NCI-H1105 (cell line): ENCODE measurements around the gene RAB5B.

ENCODE experiments used
- DNase-seq: peaks from one replicate; lab custom pipeline; 2025; lab: John Stamatoyannopoulos, UW

The RAB5B gene, protein sequence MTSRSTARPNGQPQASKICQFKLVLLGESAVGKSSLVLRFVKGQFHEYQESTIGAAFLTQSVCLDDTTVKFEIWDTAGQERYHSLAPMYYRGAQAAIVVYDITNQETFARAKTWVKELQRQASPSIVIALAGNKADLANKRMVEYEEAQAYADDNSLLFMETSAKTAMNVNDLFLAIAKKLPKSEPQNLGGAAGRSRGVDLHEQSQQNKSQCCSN

DNA sequence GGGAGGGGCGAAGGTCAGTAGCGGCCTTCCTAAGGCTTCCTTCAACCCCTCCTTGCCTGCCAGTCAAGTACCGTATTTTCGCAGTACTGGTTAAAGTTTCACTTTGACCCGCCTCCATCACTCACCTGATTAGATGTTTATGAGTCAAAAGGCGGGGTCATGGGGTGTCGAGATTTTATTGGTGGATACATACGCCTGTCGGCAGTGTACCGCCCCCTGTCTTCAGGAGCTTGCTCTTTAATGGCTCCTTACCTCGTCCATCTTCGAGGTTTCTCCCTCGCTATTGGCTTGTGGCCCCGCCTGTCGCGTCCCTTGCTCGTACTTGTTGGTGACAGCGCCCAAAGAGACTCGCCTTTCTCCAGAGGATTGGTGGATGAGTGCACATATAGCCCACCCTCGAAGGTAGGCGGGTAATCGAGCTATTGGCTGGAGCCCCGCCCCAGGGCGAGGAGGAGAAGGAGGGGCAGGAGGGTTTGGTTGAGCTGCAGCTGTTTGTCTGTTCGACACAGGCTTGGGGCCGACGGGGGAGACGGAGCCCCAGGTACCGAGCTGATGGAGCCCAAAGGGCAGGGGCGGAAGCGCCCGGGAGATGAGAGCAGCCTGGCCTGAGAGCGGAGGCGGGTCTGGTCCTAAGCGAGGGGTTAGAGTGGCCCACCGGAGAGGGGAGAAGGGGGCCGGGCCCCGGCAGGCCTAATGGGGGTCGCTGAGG is at the start of gene RAB5B:
TSS of gene RAB5B (plus strand) at position 480 of the 709 bp plus-strand sequence. CDS start 12,883 bp downstream, outside the sequence.
- DNase-seq: peak; percentile 96

DNA sequence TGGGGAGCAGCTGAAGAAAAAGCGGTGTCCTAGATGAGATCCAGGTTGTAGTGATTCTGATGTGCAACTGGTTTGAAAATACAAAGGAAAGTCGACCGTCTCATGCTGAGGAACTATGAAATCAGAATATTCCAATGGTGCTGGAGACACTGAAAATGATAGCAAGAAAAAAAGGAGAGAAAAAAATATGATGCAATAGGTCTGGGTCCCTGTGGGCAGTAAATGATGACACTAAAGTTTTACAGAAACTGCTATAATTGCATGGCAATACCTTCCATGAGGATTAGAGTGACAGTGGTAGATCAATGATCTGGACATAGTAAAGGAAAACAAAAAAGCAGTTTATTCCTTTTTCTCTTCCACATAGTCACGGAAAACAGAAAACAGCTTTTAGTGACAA is 48.5 kb upstream of the RAB5B start:
- no peak for DNase-seq

DNA sequence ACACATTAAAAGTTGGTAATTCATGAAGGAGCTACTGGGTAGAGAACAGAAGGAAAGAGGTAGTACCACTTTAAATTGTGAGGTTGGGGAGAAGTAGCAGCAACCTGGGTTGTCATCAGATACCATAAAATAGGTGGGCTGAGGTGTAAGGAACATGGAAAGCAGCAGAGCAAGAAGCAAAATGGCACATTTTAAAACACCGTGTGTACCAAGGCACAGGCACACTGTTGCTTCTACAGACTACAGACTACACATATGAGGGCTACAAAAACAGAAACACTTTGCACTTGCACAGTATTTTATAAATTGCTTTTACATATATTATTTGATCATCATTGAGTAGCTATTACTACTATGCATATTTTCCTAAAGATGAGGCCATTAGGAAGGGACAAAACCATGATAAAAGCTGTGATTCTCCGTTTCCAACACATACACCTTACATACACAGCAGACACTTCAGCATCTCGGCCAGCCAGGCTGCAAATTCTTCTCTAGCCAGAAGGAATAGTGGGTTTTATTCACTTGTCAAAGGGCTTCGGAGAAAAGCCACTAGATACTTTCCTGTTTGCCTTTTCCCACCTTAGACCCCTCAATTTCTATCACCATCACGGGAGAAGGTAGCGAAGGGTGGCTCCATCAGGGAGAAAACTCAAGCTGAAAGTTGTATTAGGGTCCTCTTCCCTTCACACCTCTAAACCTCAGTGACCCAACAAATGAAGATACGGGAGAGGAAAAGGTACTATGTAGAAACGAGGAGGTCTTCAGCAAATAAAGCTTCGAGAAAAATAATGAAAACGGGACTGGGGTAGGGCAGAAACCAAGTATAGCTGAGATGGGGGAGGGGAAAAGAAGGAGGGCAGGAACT is 47.8 kb upstream of the RAB5B start:
- DNase-seq: no peak

DNA sequence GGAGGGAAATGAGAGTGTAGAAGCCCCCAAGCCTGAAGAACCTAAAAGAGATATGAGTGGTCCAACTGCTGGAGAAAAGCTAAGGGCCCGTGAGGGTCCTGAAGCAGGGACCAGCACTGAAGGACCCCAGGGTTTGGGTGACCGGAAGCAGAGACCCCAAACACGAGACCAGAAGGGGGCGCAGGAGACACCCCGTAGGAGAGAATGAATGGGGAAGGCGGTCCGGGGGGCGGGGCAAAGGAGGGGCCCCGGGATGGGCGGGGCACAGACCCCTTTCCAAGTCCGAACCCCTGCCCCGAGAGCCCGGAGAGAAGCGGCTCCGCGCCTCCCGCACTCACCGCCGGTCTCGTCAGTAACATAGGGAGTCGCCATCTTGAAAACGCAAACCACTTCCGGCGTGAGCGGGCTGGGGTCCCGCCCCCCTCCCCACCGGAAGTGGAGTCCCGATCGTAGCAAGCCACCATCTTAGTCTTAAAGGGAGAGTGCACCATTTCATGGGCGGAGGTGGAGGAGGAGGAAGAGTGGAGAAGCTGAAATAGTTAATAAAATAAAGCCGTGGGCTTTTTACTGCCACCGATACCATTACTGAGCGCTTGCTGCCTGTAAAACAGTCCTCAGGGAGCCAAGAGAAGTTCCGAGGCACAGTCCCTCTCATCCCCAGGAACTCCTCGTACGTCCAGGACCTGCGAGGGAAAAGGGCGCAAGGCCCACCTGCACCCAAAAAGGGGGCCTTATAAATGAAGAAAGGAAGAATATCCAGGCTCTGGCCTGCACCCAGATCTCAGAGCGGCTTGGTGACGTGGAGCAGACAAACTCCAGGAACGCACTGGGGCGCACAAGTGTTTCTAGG is 46.9 kb upstream of the RAB5B start:
- peak; percentile 68 for DNase-seq

DNA sequence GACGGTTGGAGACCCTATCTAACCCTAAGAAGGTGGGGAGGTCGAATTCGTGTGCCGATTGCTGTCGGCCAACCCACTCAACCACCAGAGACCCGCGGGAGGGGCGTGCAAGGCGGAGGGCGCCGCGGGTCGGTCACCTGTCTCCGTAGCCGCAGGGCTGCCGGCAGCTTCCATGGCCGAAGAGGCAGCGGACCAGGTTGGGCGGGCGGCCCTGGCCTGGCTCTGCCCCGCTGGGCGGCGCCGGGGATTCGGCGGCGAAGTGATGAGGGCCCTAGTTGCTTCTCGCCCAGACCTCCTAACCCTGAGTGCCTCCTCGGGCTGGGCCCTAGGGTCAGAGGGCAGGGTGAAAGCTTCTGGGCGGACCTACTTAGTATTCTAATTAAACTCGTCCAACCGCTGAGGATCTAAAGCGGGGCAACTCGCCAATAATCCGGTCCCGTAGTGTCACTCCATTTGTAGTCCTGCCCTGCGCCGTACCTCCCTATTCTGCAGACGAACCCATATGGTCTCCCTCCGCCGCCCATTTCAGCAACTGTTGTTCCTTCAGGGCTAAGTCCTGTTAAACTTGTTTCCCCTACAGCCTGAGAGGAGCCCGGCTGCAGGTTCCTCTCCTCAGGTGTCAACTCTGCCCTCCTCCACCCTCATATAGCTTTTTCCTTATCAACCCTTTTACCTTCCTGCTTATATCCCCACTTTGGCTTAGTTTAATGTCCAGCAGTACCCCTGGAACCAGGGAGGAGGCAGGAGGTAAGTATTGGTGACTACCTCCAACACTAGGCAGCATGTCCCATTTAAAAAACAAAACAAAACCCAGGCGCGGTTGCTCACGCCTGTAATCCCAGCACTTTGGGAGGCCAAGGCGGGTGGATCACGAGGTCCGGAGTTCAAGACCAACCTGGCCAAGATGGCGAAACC is 46.0 kb upstream of the RAB5B start, which contains the start of gene PYM1:
TSS of gene PYM1 (minus strand) at position 307 of the 915 bp plus-strand sequence. CDS start at position 174, 133 bp downstream.
- no peak for DNase-seq

DNA sequence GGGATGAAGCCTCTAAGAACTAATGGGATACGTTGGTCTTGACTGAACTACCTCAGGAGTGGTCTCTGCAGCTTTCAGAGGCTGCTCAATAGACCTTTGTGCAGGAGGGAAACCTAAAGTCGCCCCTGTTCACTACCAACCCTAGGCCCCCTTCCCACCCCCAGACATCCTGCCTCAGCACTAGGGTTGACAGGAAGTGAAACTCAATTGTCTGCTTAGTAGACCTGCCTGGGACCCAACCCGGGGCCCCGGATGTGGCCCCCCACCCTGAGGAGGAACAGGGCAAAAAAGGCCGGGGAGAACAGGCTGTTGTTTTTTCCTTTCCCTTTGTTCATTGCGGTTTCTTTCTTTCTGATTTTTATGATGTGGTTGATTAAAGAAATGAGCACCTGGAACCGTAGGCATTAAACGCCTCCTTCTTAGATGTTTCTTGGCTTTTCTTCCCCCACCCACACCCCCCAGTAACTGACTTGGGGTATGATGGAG is 44.5 kb upstream of the RAB5B start:
- DNase-seq: no peak

DNA sequence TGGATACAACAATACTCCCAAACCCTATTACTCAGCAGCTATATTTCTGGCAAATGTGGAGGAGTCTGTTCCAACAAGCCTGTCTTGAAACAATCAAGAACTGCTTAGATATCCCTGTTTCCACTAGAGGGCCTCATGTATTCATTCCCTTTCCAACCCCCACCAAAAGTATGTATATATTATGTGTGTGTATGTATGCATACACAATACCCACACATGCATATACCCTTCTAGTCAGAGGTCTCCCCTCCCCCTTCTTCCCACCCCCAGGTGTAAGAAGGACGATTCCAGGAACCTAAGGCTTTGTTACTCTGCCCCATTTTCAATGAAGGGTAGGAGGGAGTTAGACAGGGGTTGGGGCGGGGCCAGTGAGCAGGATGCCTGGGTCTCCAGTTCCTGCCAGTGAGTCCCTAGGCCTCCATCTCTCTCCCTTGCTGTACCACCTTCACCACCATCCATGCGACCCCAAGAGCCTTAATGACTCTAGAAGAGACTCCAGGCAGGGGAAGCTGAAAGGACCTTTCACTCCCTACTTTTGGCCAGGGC is 43.0 kb upstream of the RAB5B start, which contains the start of gene DGKA:
TSS of gene DGKA (plus strand) at position 392 of the 546 bp plus-strand sequence. CDS start 5,342 bp downstream, outside the sequence.
- DNase-seq: no peak

DNA sequence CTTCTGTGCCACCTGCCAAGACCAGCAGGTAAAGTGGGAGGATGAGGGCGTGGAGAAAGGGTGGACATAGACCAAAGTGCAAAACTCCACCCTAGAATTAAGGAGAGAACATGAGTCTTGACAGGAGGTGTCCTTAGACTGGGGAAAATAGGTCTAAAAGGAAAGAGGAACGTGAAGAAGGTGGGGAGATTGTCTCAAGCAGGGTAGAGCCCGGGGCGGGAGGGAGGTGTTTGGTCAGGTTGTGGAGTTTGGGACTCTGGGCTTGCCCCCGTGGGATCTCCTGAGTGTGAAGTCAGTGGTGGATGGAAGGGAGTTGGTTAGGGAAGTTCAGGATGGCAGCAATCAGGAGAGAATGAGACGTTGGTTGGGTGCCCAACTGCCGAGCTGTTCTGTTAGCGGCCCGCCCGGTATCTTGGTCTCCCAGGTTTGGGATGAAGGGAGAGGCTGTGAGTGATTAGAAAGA is 42.5 kb upstream of the RAB5B start:
- no peak for DNase-seq

DNA sequence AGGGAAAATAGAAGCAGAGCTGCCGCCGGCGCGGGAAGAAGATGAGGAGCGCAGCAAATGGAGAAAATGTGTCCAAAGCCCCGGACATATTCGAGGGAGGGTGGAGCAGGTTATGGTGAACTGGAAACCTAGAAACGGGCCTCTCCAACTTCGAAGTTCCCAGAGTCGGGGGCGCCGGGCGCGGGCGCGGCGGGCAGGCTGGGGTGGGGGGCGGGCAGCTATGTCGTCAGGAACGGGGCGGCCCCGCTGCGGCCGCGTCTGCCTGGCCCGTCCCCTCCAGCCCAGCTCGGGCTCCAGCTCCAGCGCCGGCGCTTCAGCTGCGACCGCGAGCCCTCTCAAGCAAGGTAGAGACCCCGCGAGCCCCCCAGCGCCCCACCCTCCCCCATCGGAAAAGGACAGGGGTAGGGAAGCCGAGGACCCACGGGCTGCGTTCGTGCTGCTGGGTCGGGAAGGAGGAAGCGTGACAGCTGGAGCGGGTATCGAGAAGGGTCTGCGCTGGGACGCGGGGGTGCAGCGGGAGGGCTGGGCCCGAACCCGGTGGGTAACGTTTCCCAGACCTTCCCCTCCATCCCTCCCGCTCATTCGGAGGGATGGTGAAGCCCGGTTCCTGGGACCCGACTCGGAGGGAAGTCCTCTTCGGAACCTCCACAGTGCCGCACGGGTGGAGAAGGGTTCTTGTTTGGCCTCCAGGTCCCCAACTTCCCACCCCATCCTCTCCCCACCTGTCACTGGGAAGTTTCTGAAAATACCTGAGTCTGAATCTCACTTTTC is 41.9 kb upstream of the RAB5B start:
- no peak for DNase-seq

DNA sequence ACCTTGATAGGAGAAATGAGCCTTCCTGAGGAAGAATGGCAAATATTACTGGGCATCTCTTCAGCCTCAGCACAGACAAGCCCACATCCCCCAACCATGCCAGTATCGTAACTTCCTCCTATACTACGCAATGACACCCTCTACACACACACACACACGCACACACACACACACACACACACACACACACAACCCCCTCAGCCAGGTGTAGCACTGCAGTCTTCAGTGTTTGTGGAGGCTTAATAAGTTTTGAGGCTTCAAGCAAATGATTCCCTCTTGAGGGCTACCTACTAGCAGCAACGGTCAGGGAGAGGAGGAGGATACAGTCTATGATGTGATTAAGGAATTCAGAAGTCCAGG is 41.3 kb upstream of the RAB5B start:
- no peak for DNase-seq

DNA sequence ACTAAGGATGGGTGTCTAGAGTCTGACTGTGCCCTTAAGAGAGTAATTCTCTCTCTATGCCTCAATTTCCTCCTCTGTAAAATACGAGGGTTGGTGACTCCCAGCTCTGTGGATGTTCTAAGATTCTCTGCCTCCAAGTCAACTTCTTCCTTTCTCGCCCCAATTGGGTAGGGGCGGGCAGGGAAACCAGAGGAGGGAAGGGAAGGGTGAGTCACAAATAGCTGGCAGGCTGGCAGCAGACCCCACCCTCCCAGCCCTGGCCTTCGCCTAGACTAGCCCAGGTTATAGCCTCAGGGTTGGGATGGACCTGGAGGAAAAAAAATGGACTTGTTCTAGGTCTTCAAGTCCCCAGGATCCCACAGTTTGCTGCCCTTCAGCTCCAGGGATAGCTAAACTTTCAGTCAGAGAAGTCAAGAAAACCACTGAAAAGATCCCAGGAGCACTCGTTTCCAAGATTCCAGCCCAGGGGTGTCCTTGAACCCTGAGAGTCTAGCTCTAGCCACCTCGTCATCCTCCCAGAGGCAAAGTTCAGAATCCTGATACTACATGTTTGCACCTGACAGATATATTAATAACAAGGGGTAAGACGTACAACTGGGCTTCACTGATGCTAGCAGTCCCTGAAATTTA is 40.6 kb upstream of the RAB5B start:
- no peak for DNase-seq

DNA sequence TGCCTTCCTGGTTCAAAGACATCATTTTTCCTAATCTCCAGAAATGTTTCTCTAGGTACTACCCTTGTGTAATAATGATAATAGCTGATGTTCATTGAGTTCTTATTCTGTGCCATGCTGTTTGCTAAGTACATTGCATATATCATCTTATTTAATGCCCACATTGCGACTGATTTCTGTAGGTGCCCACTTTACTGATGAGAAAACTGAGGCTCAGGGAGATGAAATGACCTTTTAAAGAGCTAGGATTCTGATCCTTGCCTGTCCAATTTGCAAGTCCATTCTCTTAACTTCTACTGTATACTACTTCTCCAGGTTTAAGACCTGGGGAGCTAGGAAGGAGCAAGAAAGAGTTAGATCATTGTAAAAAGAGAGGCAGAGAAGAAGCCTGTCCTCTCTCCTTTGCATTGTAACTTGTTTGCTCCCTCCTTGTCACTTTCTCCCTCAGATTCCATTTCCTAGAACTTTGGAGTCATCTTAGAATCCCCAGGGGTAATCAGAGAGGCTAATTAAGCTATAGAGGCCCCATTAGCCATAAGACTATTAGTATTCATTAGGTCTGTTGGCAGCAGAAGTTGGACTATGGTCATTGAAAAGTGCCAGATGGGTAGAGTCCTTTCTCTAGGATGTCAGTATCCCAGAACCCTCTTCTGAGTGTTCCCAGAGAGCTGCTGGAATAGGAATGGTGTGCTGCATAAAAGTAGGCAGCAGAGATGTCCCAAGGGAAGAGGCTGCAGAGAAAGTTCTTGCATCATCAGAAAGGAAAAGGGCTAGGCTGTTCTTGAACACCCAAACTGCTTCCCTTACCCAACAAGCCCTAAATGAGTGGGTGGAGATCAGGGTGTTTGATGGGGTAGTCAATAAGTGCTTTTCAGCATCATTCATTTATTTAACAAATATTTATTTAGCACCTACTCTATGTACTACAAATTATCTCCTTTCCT is 39.8 kb upstream of the RAB5B start:
- no peak for DNase-seq

DNA sequence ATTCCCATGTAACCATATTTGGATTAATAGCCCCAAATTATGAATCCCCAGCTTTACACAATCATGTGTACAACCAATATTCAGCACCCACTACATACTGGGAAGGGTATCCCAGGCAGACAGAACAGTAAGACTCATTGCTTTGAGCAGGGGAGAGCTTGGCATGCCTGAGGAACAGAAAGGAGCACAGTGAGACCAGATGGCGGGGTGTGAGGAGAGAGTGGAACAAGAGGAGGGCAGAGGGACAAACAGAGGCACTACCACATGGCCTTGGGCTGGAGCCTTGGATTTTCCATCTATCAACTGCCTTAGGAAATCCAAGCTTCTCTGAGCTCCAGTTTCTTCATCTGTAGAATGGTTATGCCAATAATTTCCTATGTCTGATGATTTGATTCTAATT is 39.1 kb upstream of the RAB5B start:
- DNase-seq: no peak

DNA sequence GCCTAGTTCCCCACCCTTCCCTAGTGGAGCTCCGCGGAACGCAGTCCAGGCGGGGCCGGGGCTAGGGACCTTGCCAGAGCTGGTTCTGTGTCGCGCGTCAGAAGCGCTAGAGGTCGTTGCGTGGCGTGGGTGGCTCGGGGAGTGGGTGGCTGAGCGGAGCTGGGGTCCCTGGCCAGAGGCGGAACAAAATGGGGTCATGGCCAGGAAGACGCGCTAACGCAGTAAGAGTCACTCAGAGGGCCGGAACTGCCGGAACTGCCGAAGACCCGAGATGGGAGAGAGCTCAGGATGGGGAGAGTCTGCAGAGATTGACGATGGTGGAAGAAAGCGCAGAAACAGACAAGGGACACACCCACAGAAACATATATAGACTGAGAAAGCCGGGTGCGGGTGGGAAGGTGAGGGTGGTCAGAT is 38.1 kb upstream of the RAB5B start:
- no peak for DNase-seq

DNA sequence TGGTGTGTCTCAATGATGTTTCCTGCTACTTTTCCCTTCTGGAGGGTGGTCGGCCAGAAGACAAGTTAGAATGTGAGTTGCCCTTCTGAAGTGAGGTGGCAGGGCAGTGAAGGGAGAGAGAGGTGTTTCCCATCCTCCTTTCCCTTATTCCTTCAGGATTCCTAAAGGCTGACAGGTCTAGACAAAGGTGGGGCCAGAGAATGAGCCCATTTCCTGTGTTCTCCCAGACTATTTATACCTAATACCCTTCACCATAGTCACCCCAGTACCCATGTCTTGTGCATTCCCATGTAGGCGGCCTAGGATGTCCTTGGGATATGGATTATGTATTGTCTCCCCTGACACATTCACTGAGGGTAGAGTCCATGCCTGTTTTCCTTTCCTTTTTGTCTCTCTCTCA is 35.9 kb upstream of the RAB5B start:
- no peak for DNase-seq

DNA sequence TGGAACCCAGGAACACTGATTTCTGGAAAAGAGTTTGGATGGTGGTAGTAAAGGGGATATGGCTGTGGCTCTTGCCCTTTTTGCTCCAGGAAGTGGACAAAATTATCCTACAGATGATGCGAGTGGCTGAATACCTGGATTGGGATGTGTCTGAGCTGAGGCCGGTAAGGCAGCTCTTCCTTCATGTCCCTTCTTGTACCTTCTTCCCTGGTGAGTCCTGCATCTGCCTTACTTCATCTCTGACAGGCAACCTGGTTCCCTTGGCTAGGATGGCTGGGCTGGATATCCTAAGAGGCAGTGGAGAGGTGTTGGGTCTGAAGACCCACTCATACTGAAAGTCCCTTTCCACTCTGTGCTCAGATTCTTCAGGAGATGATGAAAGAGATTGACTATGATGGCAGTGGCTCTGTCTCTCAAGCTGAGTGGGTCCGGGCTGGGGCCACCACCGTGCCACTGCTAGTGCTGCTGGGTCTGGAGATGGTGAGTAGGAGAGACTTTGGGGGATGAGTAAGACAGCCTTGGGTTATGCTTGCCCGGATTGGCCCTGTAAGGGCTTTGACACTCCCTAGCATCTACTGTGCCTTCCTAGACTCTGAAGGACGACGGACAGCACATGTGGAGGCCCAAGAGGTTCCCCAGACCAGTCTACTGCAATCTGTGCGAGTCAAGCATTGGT is 34.9 kb upstream of the RAB5B start:
- no peak for DNase-seq
